Fibroblast of lung (primary cell): ENCODE measurements around the gene PPIB. TPM values are rescaled to one million over a fixed set of nuclear protein-coding genes. Genes with fewer than 3 reads are reported as not detected.
A peak's percentile ranks its signal among the peaks of the same experiment; 100 is the strongest.

Experiments
- DNase-seq, 2 donors: peaks; one replicate each; pipeline versions ENCODE4 v3.0.0 to v3.0.0-alpha.2; 2010; ENCODE audit warnings: low read depth in 2 of 2
- H2AFZ ChIP-seq: 2 replicates; pipeline ENCODE4 v1.5.1; 2012; ENCODE audit warnings: low read length, control low read depth, inconsistent platforms
- H3K27ac ChIP-seq: 2 replicates; pipeline ENCODE4 v1.5.1; 2011; ENCODE audit warnings: low read length, control low read depth; ENCODE audit not compliant: insufficient read depth
- H3K27me3 ChIP-seq: 2 replicates; pipeline ENCODE4 v1.5.1; 2011; ENCODE audit warnings: mild to moderate bottlenecking, low read length; ENCODE audit not compliant: control insufficient read depth, insufficient read depth
- H3K36me3 ChIP-seq: 2 replicates; pipeline ENCODE4 v1.5.1; 2011; ENCODE audit warnings: low read length; ENCODE audit not compliant: control insufficient read depth, insufficient read depth
- H3K4me1 ChIP-seq: 2 replicates; pipeline ENCODE4 v1.5.1; 2011; ENCODE audit warnings: low read length; ENCODE audit not compliant: control insufficient read depth, insufficient read depth; ENCODE audit errors: extremely low read depth
- H3K4me2 ChIP-seq: 2 replicates; pipeline ENCODE4 v1.5.1; 2011; ENCODE audit warnings: low read length, control low read depth; ENCODE audit not compliant: insufficient read depth; ENCODE audit errors: extremely low read depth
- H3K4me3 ChIP-seq, 4 experiments: fragments of 200-600 bp in 1 of 4; sonication (generic) in 1 of 4; replicated peaks in 1 of 4; 2 replicates each; pipeline ENCODE4 v1.5.1; 2011 to 2016; ENCODE audit warnings: low read length in 4 of 4, low read depth in 3 of 4, mild to moderate bottlenecking in 3 of 4, control low read depth in 2 of 4, inconsistent platforms in 1 of 4, mixed read lengths in 1 of 4; ENCODE audit not compliant: insufficient read depth in 1 of 4; ENCODE audit errors: control extremely low read depth in 1 of 4
- H3K79me2 ChIP-seq: 2 replicates; pipeline ENCODE4 v1.5.1; 2012; ENCODE audit warnings: mild to moderate bottlenecking, low read length, inconsistent platforms; ENCODE audit not compliant: control insufficient read depth, insufficient read depth
- H3K9ac ChIP-seq: 2 replicates; pipeline ENCODE4 v1.5.1; 2011; ENCODE audit warnings: mild to moderate bottlenecking, low read length, control low read depth; ENCODE audit not compliant: insufficient read depth
- H3K9me3 ChIP-seq: 2 replicates; pipeline ENCODE4 v1.5.1; 2012; ENCODE audit warnings: low read depth, low read length; ENCODE audit not compliant: control insufficient read depth, insufficient read depth
- H4K20me1 ChIP-seq: 2 replicates; pipeline ENCODE4 v1.5.1; 2011; ENCODE audit warnings: low read length; ENCODE audit not compliant: control insufficient read depth, insufficient read depth; ENCODE audit errors: extremely low read depth
- CTCF ChIP-seq, 2 donors: IDR thresholded peaks in 1 of 2; conservative IDR thresholded peaks in 1 of 2; 1 replicate in 1 of 2; 2 replicates in 1 of 2; pipeline ENCODE4 v1.5.1; 2011 to 2012; ENCODE audit warnings: low read length in 2 of 2, control low read depth in 1 of 2, inconsistent platforms in 1 of 2, low read depth in 1 of 2, mild to moderate bottlenecking in 1 of 2
- EZH2 ChIP-seq: IDR thresholded peaks from 2 replicates; pipeline ENCODE4 v1.5.1; 2012; ENCODE audit warnings: low read length, control low read depth, mild to moderate bottlenecking; ENCODE audit errors: missing control alignments
- polyA plus RNA-seq, 2 donors: library from polyadenylated mRNA; depleted of rRNA in 1 of 2; stranded (reverse) in 1 of 2; unstranded in 1 of 2; fragments of >200 nt; gene quantifications; 2 replicates each; pipeline ENCODE4 v1.2.1, GENCODE V29; 2011 to 2012; ENCODE audit warnings: missing spikeins in 1 of 2
- total RNA-seq: library from RNA; depleted of rRNA; stranded (reverse); fragments of >200 nt; gene quantifications from 2 replicates; pipeline ENCODE4 v1.2.1, GENCODE V29; 2014

Gene PPIB
- total and polyA plus RNA-seq, 2 donors (not counting 1 experiment from before 2014, with no cell fraction given), result 639 to 1,174 TPM

DNA sequence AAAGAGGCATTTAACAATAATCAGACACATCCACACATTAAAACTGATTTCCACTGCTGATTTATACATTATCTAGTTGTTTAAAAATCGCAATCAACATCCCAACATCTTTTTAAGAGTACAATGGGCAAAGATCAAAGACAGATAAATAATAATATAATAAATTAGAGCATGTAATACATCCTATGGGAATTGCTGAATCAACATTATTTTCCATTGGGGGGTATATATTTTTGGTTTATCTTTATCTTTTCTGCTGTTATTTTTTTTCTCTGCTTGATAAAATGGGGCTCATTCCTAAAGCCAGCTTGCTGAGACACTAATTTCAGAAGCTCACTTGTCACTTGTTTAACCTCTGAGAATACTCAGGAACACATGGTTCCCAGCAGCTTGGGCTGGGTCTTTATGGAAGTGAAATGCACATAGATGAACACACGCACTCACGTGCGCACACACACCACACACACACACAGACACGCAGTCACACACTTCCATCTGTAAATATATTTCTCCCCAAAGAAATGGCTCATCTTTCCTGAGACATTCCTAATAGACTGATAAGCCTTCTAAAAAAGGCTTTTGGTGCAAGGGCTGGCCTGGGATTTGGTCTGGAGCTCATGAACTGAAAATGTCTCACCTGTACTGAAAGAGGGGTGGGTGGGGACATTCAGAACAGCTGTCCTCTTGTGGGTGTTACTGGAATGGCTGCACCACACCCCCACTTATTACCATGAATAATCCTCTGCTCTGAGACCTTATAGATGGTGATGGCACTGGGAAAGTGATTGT, 3.5 kb upstream of the PPIB start:
- DNase-seq, result no peak
- no peak for TF ChIP-seq CTCF (conservative IDR thresholded peaks at IDR 0.05 in 1 of 2, IDR thresholded peaks at IDR 0.05 in 1 of 2; ENCODE audit: low read depth in 1 of 2, low read length in 2 of 2)
- no peak for TF ChIP-seq EZH2
- Histone ChIP-seq H2AFZ (no peak overlapping the region), H3K9me3 (no peaks in the 10 kb centered on the region), H3K27ac (no peak overlapping the region), H3K4me1 (peaks cover 2% of the 10 kb centered on the region), H3K4me2 (no peak overlapping the region), H3K4me3 (no peak overlapping the region), H3K36me3 (no peaks in the 10 kb centered on the region), H3K9ac (no peak overlapping the region), H3K27me3 (no peaks in the 10 kb centered on the region), H3K79me2 (peaks cover 14% of the 10 kb centered on the region), H4K20me1 (no peaks in the 10 kb centered on the region)

DNA sequence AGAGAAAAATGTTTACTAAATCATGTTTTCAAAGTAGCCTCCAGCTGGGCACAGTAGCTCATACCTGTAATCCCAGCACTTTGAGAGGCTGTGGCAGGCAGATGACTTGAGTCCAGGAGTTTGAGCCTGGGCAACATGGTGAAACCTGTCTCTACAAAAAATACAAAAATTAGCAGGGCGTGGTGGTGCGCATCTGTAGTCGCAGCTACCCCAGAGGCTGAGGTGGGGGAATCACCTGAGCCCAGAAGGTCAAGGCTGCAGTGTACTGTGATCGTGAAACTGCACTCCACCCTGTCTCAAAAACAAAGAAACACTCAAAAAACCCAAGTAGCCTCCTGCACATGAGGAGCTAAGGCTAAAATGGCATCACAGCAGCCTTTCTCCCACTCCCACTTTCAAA, 1.6 kb upstream of the PPIB start:
- Histone ChIP-seq H3K27me3 (no peaks in the 10 kb centered on the region), H3K36me3 (peaks cover 8% of the 10 kb centered on the region), H2AFZ (no peak overlapping the region), H3K4me2 (no peak overlapping the region), H3K9ac (no peak overlapping the region), H3K27ac (no peak overlapping the region), H3K4me1 (peaks cover 2% of the 10 kb centered on the region), H3K9me3 (no peaks in the 10 kb centered on the region), H4K20me1 (no peaks in the 10 kb centered on the region), H3K79me2 (peaks cover 28% of the 10 kb centered on the region), H3K4me3 (no peak overlapping the region)
- no peak for DNase-seq
- TF ChIP-seq CTCF (conservative IDR thresholded peaks at IDR 0.05 in 1 of 2, IDR thresholded peaks at IDR 0.05 in 1 of 2; ENCODE audit: low read depth in 1 of 2, low read length in 2 of 2) (no peak), EZH2 (no peak)

DNA sequence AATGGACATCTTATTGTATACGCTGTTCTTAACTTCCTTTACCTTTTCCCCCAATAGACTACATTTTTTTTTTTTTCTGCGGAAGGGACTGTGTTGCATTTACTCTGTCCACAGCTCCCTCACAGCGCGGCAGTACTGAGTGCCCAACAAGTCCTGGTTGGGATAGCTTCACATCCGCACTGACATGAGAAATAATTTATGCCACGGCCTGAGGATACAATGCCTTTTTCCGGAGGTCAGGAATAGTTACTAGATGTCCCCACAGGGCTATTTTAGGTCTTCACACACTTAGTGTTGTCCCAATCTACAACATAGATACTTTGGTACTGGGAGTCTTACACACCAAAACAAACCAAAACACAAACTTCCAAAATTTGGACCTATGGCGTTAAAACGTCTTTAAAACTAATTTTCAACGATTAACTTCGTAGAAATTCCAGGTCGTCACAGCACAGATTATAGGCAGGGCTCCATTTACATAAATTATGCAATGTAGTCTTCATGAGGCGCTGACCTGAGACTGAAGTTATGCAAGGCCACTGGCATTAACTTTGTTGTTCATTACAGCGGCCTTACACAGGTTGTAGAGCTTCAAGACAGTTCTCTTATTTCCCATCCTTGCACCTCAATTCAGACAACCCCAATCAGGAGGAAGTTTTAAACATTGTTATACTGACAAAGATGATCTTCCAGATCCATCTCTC, 989 bp upstream of the PPIB start:
- no peaks in the 10 kb centered on the region for H3K9me3 ChIP-seq
- peak overlapping the region; percentile 32 for H3K9ac ChIP-seq
- no peaks in the 10 kb centered on the region for H4K20me1 ChIP-seq
- peak overlapping the region; percentile 81 for H3K4me2 ChIP-seq
- H3K4me3 ChIP-seq, result peak overlapping the region; percentile 31 to 59 (median 48)
- peak overlapping the region; percentile 37 for H3K27ac ChIP-seq
- H3K27me3 ChIP-seq, result no peaks in the 10 kb centered on the region
- no peak for TF ChIP-seq EZH2
- TF ChIP-seq CTCF (conservative IDR thresholded peaks at IDR 0.05 in 1 of 2, IDR thresholded peaks at IDR 0.05 in 1 of 2; ENCODE audit: low read depth in 1 of 2, low read length in 2 of 2), result no peak
- H2AFZ ChIP-seq, result peak overlapping the region; percentile 97
- H3K79me2 ChIP-seq, result peaks cover 31% of the 10 kb centered on the region
- H3K36me3 ChIP-seq, result peaks cover 12% of the 10 kb centered on the region
- peaks cover 2% of the 10 kb centered on the region for H3K4me1 ChIP-seq
- peak in 1 of 2 donors; percentile 17 for DNase-seq
